ENCODE data around the gene RNF180.
"Not testable (repeated sequence)": the region's sequence is repeated elsewhere in the genome, so short reads cannot be mapped to it uniquely, and the experiment has no call there.

RNF180 gene

DNA sequence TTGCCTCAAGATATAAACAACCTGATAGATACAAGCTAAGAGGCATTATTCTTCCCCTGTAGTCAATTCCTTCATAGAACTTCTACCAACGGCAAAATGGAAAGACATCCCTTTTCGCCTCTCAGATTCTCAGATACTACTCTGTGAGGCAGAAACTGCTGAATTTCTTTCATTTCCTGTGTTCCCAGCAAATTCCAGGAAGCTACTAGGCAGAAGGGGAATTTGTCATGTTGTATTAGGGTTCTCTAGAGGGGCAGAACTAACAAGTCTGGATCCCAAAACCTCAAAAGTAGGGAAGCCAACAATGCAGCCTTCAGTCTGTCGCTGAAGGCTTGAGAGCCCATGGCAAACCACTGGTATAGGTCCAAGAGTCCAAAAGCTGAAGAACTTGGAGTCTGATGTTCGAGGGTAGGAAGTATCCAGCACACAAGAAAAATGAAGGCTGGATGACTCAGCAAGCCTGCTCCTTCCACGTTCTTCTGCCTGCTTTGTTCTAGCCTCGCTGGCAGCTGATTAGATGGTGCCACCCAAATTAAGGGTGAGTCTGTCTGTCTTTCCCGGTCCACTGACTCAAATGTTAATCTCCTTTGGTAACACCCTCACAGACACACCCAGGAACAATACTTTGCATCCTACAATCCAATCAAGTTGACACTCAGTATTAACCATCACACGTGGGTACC lies 15.2 kb downstream of the RNF180 start:
- DNase-seq, result no peak

DNA sequence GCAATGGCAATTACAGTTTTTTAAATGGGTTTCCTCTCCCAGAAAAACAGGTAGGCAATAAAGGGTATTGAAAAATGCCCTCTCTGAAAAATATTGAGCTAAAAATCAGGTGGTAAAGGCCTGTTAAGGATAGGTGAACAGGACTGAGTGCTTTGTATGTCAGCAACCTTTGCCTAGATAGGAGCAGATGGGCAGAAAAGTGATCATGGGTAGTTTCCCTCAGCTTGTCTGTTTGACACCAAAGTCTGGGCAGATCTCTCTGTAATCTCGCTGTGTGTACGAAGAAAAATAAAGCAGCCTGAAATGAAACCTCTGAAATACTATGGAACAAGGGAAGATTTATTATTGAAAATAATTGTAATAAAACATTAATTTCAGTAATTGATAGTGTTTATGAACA lies 15.8 kb downstream of the RNF180 start:
- no peak for DNase-seq

DNA sequence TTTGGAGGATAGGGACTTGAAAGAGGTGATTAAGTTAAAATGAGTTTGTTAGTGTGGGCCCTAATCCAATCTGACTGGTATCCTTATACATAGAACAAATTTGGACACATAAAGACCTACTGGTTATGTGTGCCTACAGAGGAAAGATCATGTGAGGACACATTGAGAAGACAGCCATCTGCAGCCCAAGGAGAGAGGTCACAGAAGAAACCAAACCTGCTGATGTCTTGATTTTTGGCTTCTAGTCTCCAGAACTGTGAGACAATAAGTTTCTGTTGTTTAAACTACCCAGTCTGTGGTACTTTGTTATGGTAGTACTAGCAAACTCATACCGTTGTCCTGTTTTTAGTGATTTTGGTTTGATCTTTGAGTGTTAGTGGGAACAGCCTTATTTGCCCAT lies 18.3 kb downstream of the RNF180 start:
- DNase-seq, result no peak

DNA sequence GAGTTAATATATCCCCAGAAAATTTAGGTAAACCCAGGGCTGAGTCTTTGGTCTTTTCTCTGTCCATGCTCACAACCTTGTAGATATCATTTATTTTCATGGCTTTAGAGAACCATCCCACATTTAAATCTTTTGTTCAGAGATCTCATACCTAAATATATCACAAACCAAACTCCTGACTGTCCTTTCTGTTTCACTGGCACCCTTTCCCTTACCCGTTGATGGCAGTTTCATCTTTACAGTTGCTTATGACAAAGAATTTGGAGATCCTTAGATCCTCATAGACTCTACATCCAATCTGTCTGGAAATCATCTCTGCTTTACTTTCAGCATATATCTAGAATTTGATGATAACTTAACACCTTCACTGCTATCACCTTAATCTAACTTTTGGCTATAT lies 19.2 kb downstream of the RNF180 start:
- no peak for DNase-seq

DNA sequence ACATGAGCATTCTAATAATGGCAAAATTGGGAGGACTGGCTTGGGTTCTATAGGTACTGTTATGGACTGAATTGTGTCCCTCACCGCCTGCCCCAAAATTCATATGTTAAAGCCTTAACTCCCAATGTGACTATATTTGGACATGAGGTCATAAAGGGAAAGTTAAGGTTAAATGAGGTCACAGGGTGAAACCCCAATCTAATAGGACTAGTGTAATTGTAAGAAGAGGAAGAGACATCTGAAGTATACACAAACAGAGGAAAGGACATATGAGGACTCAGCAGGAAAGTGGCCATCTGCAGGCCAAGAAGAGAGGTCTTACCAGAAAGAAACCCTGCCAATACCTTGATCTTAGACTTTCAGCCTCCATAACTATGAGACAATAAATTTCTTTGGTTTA lies 23.1 kb downstream of the RNF180 start:
- no peak for DNase-seq

DNA sequence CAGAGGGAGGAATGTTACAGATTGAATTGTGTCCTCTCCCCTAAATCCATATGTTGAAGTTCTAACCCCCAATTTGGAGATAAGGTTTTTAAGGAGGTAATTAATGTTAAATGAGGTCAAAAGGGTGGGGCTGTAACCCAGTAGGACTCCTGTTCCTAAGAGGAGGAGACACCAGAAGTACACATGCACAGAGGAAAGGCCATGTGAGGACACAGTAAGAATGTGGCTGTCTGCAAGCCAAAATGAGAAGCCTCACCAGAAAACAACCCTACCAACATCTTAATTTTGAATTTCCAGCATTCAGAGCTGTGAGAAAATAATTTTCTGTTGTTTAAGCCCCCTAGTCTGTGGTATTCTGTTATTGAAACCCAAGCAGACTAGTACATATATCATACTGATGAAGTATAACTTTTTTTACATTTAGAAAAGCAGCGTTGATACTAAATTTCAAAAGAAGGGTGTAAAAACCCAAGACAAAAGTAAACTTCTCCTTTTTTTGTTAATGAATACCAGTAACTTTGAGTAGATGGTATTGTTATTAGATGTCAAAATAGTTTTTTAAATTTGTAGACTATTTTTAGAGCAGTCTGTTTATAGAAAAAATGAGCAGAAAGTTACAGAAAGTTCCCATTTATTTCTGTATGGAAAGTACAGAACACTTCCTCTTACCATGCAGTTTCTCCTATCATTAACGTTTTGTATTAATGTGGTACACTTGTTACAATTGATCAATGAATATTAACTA lies 25.1 kb downstream of the RNF180 start:
- DNase-seq, result no peak

DNA sequence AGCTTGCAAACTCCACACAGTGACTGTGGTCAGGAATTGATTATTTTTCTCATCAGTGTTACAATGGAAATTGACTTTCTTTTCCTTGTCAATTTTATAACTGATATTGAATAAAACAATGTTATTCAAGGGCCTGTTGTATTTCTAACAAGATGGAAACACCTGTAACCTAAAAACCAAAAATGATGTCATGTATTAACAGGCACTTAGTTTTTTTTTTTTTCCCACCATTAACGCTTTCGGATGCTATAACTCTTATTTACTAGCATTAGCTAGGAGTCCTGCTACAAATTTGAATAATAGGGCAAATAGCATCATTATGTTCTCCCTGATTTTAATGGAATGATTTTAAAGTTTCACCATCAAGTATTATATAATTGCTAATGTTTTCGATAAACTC lies 30.3 kb downstream of the RNF180 start:
- DNase-seq, result no peak

DNA sequence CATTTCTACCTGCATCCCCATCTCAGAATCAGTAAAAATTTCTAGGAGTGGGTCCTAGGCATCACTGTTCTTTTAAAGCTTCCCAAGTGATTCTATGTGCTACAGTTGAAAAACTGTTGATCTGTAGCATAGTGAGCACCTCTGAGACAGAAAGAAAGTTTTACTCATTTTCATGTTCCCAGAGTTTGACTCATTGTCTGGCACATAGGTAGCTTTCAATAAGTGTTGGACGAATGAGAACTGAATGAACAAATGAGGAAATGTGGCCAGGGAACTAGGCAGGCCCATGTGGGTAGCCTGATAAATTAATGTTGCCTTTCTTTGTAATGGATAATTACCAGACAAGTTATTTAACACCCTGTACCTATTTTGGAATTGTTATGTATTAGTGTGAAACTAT lies 33.8 kb downstream of the RNF180 start:
- no peak for DNase-seq

DNA sequence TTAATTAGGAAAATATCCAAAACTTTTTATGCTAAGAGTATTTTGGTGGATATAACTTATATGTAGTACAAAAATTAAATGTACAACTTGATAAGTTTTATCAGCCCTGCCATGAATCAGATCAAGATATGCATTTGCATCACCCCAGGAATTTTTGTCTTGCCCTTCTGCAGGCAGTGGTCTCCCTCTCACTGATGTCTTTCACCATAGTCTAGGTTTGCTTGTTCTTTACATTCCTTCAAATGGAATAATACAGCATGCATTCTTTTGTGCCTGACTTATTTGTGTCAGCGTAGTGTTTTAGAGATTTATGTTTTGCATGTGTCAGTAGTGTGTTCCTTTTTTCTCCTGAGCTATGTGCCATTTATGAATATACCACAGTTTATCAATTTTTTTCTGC lies 36.4 kb downstream of the RNF180 start:
- DNase-seq, result no peak

DNA sequence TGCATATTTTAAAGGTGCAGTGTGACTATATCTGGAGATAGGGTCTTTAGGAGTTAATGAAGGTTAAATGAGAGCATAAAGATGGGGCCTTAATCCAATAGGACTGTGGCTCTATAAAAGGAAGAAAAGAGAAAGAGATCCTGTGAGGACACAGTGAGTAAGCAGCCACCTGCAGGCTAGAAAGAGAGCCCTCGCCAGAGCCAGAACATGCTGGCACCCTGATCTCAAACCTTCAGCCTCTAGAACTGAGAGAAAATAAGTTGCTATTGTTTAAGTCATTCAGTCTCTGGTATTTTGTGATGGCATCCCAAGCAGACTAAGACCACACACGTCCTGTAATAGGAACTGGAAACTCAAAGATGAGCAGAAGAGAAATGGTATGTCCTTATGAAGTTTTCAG lies 41.0 kb downstream of the RNF180 start:
- DNase-seq, result no peak

DNA sequence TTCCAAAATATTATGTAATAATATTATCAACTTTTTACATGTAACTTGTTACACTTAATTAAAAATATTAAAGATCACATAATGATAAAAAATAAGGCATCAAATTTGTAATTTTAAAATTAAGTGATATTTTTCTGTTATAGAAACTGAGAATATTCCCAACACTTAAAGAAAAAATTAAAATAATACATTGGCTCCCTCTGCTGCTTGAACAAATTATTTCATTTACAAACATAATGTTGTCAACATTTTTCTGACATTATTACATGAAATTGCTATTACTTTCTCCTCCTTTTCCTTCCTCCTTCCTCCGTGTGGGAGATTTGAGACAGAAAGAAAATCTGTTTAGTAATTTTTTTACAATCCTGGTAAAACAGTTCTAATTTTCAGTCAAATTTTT lies 42.3 kb downstream of the RNF180 start:
- no peak for DNase-seq

DNA sequence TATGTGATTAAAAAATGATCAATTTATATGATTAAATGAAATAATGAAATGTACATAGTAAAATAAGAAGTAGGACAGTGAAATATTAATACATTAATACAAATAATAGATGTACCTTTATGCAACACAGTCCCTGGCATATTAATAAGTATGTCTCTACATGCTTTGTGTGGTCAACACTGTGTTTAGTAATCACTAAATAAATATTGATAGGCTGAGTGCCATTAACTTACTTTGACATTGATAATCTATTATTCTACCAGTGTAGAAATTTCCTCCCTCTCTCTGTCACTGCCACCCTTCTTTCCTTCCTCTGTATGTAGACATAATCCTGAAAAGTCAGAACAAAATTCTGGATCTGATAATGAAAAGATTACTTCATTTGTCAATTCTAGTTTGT lies 43.7 kb downstream of the RNF180 start:
- DNase-seq, result no peak

DNA sequence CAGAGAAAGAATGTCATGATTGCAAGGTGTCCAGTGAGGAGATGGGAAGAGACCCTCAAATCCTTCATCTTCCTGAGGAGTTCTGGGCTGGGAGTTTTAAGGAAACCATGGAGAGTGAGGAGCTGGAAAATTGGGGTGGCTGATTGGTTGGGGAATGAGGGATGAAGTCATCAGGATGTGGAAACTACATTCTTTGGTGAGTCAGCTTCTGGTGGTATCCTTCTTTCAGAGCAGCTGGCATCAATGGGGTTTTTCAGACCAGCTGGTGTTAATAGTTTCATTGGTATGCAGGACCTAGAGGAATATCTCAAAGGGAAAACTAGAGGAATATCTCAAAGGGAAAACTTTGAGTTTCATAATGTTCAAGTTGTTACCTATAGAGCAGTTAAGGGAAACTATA lies 45.2 kb downstream of the RNF180 start:
- DNase-seq, result no peak

DNA sequence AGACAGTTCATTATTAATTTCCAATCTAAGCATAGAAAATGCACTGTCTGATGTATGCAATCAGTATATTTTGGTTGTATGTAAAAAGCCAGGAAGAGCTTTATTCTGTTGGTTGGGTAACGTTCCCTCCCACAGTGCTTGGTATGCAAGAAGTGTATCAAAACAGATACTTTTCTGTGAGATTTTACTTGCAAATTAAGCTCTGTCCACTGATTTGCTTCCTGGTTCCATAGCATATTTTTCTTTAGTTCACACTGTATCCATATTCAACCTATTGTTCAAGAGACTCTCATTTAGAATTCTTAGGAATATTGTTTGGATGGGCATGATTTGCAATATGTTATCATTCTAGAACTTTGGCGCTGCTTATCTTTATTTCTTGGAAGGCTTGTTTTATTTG lies 47.4 kb downstream of the RNF180 start:
- no peak for DNase-seq

DNA sequence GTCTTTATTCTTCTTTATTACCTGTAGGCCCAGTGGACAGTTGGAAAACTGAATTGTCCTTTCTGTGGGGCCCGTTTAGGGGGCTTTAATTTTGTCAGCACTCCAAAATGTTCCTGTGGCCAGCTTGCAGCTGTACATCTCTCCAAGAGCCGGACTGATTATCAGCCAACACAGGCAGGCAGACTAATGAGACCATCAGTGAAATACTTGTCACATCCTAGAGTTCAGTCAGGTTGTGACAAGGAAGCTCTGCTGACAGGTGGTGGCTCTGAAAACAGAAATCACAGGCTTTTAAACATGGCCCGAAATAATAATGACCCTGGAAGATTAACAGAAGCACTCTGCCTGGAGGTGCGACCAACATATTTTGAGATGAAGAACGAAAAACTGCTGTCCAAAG lies 47.9 kb downstream of the RNF180 start:
- DNase-seq, result no peak

DNA sequence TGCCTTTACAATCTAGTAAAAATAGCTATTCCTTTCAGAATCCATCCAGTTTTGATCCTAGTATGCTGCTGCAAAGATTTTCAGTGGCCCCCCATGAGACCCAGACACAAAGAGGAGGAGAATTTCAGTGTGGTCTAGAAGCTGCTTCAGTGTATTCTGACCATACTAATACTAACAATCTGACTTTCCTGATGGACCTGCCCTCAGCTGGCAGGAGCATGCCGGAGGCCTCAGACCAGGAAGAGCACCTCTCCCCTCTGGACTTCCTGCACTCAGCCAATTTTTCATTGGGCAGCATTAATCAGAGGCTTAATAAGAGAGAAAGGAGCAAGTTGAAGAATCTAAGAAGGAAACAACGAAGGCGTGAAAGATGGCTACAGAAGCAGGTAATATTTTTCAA lies 48.5 kb downstream of the RNF180 start:
- no peak for DNase-seq

DNA sequence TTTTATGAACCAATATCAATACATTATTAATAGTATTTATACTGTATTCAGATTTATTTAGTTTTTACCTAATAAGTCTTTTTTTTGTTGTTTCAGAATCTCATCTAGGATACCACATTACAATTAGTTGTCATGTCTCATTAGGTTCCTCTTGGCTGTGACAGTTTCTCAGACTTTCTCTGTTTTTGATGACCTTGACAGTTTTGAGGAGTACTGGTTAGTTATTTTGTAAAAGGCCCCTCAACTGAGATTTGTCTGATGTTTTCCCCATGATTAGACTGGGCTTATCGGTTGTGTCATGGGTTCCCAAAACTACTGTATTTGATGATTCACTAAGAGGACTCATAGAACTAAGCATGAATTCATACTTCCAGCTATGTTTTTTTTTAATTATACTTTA lies 56.3 kb downstream of the RNF180 start:
- DNase-seq, result no peak

DNA sequence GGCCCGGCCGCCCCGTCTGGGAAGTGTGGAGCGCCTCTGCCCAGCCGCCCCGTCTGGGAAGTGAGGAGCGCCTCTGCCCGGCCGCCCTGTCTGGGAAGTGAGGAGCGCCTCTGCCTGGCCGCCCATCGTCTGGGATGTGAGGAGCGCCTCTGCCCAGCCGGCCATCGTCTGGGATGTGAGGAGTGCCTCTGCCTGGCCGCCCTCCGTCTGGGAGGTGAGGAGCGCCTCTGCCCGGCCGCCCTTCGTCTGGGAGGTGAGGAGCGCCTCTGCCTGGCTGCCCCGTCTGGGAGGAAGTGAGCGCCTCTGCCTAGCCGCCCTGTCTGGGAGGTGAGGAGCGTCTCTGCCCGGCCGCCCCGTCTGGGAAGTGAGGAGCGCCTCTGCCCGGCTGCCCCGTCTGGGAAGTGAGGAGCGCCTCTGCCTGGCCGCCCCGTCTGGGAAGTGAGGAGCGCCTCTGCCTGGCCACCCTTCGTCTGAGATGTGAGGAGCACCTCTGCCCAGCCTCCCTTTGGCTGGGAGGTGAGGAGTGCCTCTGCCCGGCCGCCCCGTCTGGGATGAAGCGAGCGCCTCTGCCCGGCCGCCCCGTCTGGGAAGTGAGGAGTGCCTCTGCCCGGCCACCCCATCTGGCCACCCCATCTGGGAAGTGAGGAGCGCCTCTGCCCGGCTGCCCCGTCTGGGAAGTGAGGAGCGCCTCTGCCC lies 59.8 kb downstream of the RNF180 start:
- not testable (repeated sequence) for DNase-seq

DNA sequence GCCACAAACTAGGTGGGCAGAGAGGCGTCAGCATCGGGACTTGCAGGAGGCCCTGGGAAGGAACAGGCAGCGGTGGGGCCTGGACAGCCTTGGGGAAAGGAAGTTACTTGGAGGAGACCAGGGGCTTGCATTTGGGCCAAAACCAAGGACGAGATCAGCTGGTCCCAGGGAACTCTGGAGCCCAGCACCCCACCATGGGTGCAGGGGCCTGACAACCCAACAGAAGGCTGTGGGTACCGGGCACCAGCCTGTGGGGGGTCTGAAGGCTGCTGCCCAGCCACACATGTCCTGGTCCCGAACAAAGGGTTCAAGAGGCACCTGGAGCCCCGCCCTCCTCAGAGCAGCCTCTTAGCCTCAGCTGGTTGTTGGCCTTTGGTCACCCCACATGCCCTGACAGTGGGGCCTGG lies 61.5 kb downstream of the RNF180 start:
- DNase-seq, result not testable (repeated sequence)

DNA sequence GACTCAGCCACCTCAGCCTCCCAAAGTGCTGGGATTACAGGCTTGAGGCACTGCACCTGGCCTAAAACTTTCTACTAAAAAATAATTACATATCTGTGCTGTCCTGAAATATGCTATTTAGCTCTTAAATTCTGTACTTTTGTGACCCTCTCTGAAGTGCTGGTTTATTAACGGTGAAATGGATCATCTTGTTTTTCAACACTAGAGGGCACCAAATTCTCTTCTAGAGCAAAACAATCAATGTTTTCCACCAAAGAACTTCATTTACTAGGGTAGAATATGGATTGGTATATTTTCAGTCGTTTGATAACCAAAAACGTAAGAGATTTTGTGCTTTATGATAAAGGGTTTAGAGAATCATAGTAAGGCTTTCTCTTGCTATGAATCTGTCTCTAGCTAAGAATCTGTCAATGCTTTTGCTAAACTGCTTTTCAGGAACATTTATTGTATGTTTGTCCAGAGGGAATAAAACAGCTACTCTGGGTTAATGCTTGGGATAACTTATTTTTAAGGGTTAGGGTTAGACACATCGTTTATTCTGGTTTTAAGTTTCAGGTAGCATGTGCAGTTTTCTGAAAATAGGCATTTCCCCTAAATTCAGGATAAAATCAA lies 63.6 kb downstream of the RNF180 start:
- peak; percentile 28 for DNase-seq

DNA sequence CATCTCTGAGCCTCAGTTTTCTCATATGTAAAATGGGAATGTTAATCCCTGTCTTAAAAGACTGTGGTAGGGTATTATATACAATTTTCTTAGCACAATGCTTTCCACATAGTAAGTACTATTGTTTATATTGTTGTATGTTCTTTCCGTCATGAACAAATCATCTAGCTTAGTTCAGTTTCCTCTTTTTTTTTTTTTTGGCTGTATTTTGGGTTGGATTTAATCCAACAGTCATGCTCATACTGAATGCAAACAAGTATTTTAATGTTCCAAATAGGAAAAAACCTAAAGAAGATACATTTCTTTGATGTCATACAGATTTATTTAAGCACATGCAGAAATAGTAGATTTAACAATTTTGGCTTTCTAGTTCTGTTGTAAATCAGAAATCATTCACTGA lies 95.1 kb downstream of the RNF180 start:
- no peak for DNase-seq

DNA sequence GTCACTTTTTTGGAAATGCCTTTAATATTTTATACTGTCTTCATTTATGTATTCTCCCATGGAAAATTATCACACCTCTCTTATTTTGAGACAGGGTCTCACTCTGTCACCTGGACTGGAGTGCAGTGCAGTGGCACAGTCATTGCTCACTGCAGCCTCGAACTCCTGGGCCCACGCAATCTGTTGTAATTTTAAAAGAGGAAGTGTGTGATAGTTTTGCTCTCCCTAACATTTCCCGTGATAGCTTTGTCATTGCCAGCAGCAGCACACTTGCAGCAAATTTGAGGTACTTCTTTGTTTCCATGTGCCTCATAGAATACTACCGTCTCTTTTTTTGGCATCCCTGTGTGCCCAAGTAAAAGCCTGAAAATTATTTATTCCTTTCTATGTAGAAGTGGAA lies 103.5 kb downstream of the RNF180 start:
- DNase-seq, result no peak

DNA sequence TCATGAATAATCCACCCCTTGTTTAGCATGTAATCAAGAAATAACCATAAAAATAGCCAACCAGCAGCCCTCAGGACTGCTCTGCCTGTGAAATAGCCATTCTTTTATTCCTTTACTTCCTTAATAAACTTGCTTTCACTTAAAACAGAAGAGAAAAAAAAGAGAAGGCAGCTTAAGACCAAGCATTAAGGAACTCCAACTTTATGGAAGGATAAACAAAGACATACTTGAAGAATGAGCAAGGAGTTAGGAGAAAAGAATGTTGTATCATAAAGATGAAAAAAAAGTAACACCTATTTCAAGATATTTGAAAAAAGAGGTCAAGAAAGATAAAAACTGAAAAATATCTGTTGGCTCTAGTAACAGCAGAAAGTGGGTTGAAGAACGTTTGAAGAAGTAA lies 107.6 kb downstream of the RNF180 start:
- DNase-seq, result no peak
